Activated CD8-positive, alpha-beta memory T cell treated with anti-CD3 and anti-CD28 coated beads, Interleukin-2, amount 10 ng/mL, durations not matched to agents 7 days and 5 days (primary cell): ENCODE measurements around the gene ABCC1. TPM values are rescaled to one million over a fixed set of nuclear protein-coding genes. Genes with fewer than 3 reads are reported as not detected.
"Not testable (repeated sequence)": the region's sequence is repeated elsewhere in the genome, so short reads cannot be mapped to it uniquely, and the experiment has no call there.

Experiments
- ATAC-seq: fragments of 150-1000 bp; cut with Tn5 transposase; one replicate; pipeline ENCODE4 v1.10.0; 2021; ENCODE audit warnings: moderate library complexity
- CTCF ChIA-PET: fragments of 350-600 bp; sonication (Branson Sonifier 250); formaldehyde crosslinking; loops from one replicate; lab custom pipeline; 2021; ENCODE audit warnings: antibody characterized with exemption; lab: Charles Lee
- DNase-seq: peaks from one replicate; pipeline ENCODE4 v3.0.0-alpha.2; 2020
- H3K27ac Mint-ChIP-seq: one replicate; pipeline ENCODE4 v1.8.0; 2021; ENCODE audit warnings: mild to moderate bottlenecking, mixed read lengths
- H3K27me3 Mint-ChIP-seq: one replicate; pipeline ENCODE4 v1.8.0; 2021; ENCODE audit warnings: mixed read lengths
- H3K36me3 Mint-ChIP-seq: one replicate; pipeline ENCODE4 v1.8.0; 2021; ENCODE audit warnings: mild to moderate bottlenecking, mixed read lengths
- H3K4me1 Mint-ChIP-seq: one replicate; pipeline ENCODE4 v1.8.0; 2021; ENCODE audit warnings: mixed read lengths
- H3K4me3 Mint-ChIP-seq: one replicate; pipeline ENCODE4 v1.8.0; 2021; ENCODE audit warnings: mild to moderate bottlenecking, moderate library complexity, mixed read lengths
- H3K9me3 Mint-ChIP-seq: one replicate; pipeline ENCODE4 v1.8.0; 2022; ENCODE audit warnings: low read depth, mixed read lengths
- total RNA-seq, 2 experiments: library from RNA; stranded (reverse); gene quantifications; one replicate each; pipeline ENCODE4 v1.2.3, GENCODE V29; 2021

ABCC1 gene
- 10 to 100 TPM; 54.9 to 76.8 TPM for total RNA-seq

GRCh38 chr16:15949210-15950160 is at the start of gene ABCC1:
Gene ABCC1 (plus strand): TSS chr16:15949616. CDS start chr16:15949752, 136 bp downstream.
- Mint-ChIP-seq H3K36me3 (peaks cover 15% of the 10 kb centered on the region), H3K4me3 (peak within 1 kb of the TSS; percentile 91), H3K9me3 (no peaks in the 10 kb centered on the region), H3K27ac (peak within 1 kb of the TSS; percentile 97), H3K4me1 (peaks cover 40% of the 10 kb centered on the region), H3K27me3 (no peaks in the 10 kb centered on the region)
- DNase-seq: peak; percentile 67
- CTCF ChIA-PET: interaction anchor here (0.9 to 2.2 kb wide), 4 partner anchors 10 to 96 kb away, joined by 3 to 11 read pairs (median 4); partner anchors contain the start of gene CEP20
- peak; percentile 85 for ATAC-seq

GRCh38 chr16:15900357-15900756 is 49.1 kb upstream of the ABCC1 start:
- Mint-ChIP-seq H3K27me3 (no peaks in the 10 kb centered on the region), H3K36me3 (no peaks in the 10 kb centered on the region), H3K27ac (no peak overlapping the region), H3K4me1 (peaks cover 40% of the 10 kb centered on the region), H3K4me3 (no peak overlapping the region), H3K9me3 (no peaks in the 10 kb centered on the region)
- DNase-seq (no peak), ATAC-seq (no peak)
- CTCF ChIA-PET: interaction anchor here (0.8 to 1.2 kb wide), 3 partner anchors 12 to 50 kb away, joined by 3 read pairs; partner anchors contain the start of gene CEP20

DNA sequence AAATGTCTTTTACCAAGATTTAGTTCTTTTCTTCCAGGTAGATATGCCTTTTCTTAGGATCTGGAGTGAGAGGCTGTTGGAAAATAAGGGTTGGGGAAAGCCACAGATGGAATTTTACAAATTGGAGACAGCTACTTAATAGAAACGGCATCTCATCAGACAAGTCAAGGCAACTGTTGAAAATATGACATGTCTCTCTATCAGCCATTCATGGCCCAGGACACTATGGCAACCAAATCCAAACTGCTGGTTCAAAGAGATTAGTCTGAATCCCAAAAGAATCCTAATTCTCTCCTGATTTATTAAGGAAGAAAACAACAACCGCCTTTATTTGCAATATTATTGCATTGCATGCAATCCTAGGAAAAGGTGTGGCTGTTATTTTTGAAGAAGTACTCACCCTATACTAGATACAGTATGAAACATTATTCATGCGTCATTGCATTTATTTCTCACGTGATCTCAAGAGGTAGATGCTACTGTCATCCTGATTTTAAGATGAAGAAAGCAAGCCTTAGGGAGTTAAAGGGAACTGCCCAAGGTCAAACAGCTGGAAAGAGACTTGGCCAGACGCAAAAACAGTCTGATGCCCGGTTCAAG is 48.4 kb upstream of the ABCC1 start:
- H3K27ac Mint-ChIP-seq: no peak overlapping the region
- H3K9me3 Mint-ChIP-seq: no peaks in the 10 kb centered on the region
- H3K27me3 Mint-ChIP-seq: no peaks in the 10 kb centered on the region
- CTCF ChIA-PET: interaction anchor here (0.8 to 1.2 kb wide), 2 partner anchors 13 to 49 kb away, joined by 3 read pairs; partner anchors contain the start of gene CEP20
- H3K4me3 Mint-ChIP-seq: no peak overlapping the region
- ATAC-seq (no peak), DNase-seq (no peak)
- peaks cover 35% of the 10 kb centered on the region for H3K4me1 Mint-ChIP-seq
- no peaks in the 10 kb centered on the region for H3K36me3 Mint-ChIP-seq

DNA sequence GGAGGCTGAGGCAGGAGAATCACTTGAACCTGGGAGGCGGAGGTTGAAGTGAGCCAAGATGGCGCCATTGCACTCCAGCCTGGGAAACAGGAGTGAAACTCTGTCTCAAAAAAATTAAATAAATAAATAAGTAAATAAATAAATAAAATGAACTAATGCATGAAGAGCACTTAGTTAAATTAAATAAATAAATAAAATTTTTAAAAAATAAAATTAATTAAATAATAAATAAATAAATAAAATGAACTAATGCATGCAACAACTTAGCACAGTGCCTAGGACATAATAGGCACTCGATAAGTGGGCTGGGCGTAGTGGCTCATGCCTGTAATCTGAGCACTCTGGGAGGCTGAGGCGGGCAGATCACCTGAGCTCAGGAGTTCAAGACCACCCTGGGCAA is 45.5 kb upstream of the ABCC1 start:
- Mint-ChIP-seq H3K4me3 (no peak overlapping the region), H3K9me3 (peaks cover 3% of the 10 kb centered on the region), H3K27ac (no peak overlapping the region), H3K36me3 (no peaks in the 10 kb centered on the region), H3K4me1 (peaks cover 17% of the 10 kb centered on the region), H3K27me3 (no peaks in the 10 kb centered on the region)
- DNase-seq (no peak), ATAC-seq (no peak)
- CTCF ChIA-PET: interaction anchor here (1.0 kb wide), 1 partner anchor 121 kb away, joined by 3 read pairs; no protein-coding TSS in a partner anchor

- Mint-ChIP-seq H3K27me3 (no peaks in the 10 kb centered on the region), H3K36me3 (peaks cover 2% of the 10 kb centered on the region), H3K4me3 (no peak overlapping the region), H3K9me3 (peaks cover 5% of the 10 kb centered on the region), H3K27ac (no peak overlapping the region), H3K4me1 (peaks cover 10% of the 10 kb centered on the region)
- DNase-seq (no peak), ATAC-seq (no peak)
- CTCF ChIA-PET: no interaction called here
Observed at GRCh38 chr16:15906439-15906838, 43.0 kb upstream of the ABCC1 start.

GRCh38 chr16:15907863-15908478 is 41.4 kb upstream of the ABCC1 start:
- no peak overlapping the region for H3K4me3 Mint-ChIP-seq
- DNase-seq (peak; percentile 56), ATAC-seq (peak; percentile 87)
- no peak overlapping the region for H3K27ac Mint-ChIP-seq
- CTCF ChIA-PET: no interaction called here
- peaks cover 5% of the 10 kb centered on the region for H3K9me3 Mint-ChIP-seq
- H3K36me3 Mint-ChIP-seq: peaks cover 2% of the 10 kb centered on the region
- no peaks in the 10 kb centered on the region for H3K27me3 Mint-ChIP-seq
- peaks cover 17% of the 10 kb centered on the region for H3K4me1 Mint-ChIP-seq

GRCh38 chr16:15911198-15911597 is 38.2 kb upstream of the ABCC1 start:
- no peaks in the 10 kb centered on the region for H3K27me3 Mint-ChIP-seq
- peaks cover 22% of the 10 kb centered on the region for H3K4me1 Mint-ChIP-seq
- CTCF ChIA-PET: no interaction called here
- peaks cover 4% of the 10 kb centered on the region for H3K9me3 Mint-ChIP-seq
- DNase-seq (no peak), ATAC-seq (no peak)
- no peak overlapping the region for H3K27ac Mint-ChIP-seq
- peaks cover 4% of the 10 kb centered on the region for H3K36me3 Mint-ChIP-seq
- no peak overlapping the region for H3K4me3 Mint-ChIP-seq

DNA sequence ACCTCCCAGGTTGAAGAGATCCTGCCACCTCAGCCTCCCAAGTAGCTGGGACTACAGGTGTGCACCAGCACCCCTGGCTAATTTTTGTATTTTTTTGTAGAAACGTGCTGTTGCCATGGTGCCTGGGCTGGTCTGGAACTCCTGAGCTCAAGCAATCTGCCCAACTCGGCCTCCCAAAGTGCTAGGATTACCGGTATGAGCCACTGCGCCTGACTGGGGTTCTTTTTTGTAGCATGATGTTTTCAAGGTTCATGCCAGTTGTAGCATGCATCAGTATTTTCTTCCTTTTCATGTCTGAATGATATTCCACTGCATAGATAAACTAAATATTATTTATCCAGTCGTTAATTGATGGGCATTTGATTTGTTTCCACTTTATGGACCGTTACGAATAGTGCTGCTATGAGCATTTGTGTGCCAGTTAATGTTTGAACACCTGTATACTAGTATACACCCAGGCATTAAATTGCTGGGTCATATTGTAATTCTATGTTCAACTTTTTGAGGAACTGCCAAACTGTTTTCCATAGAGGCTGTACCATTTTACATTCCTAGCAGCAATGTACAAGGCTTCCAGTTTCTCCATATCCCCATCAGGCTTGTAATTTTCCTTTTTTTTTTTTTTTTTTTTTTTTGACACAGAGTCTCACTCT is 36.2 kb upstream of the ABCC1 start:
- Mint-ChIP-seq H3K4me3 (peak overlapping the region; percentile 48), H3K27ac (peak overlapping the region; percentile 81), H3K36me3 (peaks cover 4% of the 10 kb centered on the region), H3K9me3 (peaks cover 2% of the 10 kb centered on the region), H3K27me3 (no peaks in the 10 kb centered on the region), H3K4me1 (peaks cover 17% of the 10 kb centered on the region)
- ATAC-seq: no peak
- DNase-seq: no peak
- CTCF ChIA-PET: no interaction called here

- no peak for DNase-seq
- Mint-ChIP-seq H3K27me3 (peaks cover 2% of the 10 kb centered on the region), H3K4me3 (no peak overlapping the region), H3K27ac (no peak overlapping the region), H3K36me3 (peaks cover 4% of the 10 kb centered on the region), H3K9me3 (peaks cover 2% of the 10 kb centered on the region), H3K4me1 (peaks cover 17% of the 10 kb centered on the region)
- ATAC-seq: no peak
- CTCF ChIA-PET: no interaction called here
Observed at GRCh38 chr16:15915555-15916081, 33.8 kb upstream of the ABCC1 start.

DNA sequence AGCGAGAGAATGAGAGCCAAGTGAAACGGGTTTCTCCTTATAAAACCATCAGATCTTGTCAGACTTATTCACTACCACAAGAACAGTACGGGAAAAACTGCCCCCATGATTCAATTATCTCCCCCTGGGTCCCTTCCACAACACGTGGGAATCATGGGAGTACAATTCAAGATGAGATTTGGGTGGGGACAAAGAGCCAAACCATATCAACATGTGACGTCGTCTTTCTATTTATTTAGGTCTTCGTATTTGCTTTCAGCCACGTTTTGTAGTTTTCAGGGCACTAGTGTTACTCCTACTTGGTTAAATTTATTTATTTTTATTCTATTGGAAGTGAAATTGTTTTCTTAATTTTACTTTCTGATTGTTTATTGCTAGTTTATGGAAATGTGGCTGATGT is 33.1 kb upstream of the ABCC1 start:
- no peak for ATAC-seq
- DNase-seq: no peak
- Mint-ChIP-seq H3K4me3 (no peak overlapping the region), H3K27me3 (peaks cover 5% of the 10 kb centered on the region), H3K27ac (no peak overlapping the region), H3K36me3 (peaks cover 3% of the 10 kb centered on the region), H3K9me3 (no peaks in the 10 kb centered on the region), H3K4me1 (peaks cover 14% of the 10 kb centered on the region)
- CTCF ChIA-PET: no interaction called here

DNA sequence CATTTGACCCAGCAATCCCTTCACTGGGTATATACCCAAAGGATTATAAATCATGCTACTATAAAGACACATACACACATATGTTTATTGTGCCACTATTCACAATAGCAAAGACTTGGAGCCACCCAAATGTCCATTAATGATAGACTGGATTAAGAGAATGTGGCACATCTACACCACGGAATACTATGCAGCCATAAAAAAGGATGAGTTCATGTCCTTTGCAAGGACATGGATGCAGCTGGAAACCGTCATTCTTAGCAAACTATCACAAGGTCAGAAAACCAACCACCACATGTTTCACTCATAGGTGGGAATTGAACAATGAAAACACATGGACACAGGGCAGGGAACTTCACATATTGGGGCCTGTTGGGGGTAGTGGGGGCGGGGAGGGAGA is 31.1 kb upstream of the ABCC1 start:
- H3K27me3 Mint-ChIP-seq, H3K36me3 Mint-ChIP-seq, DNase-seq, ATAC-seq, H3K27ac Mint-ChIP-seq, H3K4me1 Mint-ChIP-seq, CTCF ChIA-PET, H3K9me3 Mint-ChIP-seq, H3K4me3 Mint-ChIP-seq: not testable (repeated sequence)

- CTCF ChIA-PET: no interaction called here
- Mint-ChIP-seq H3K27ac (no peak overlapping the region), H3K36me3 (peaks cover 3% of the 10 kb centered on the region), H3K4me1 (peaks cover 1% of the 10 kb centered on the region), H3K4me3 (no peak overlapping the region), H3K27me3 (peaks cover 5% of the 10 kb centered on the region), H3K9me3 (no peaks in the 10 kb centered on the region)
- no peak for DNase-seq
- no peak for ATAC-seq
Observed at GRCh38 chr16:15919331-15919730, 30.1 kb upstream of the ABCC1 start.

DNA sequence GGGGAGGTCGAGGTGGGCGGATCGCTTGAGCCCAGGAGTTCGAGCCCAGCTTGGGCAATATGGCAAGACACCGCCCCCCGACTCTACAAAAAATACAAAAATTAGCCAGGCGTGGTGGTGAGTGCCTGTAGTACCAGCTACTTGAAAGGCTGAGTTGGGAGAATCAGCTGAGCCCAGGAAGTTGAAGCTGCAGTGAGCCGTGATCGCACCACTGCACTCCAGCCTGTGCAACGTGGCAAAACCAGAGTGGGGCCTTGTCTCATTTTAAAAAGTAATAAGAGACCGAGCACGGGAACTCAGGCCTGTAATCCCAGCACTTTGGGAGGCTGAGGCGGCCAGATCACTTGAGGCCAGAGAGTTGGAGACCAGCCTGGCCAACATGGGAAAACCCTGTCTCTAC is 24.4 kb upstream of the ABCC1 start:
- Mint-ChIP-seq H3K4me3 (no peak overlapping the region), H3K36me3 (no peaks in the 10 kb centered on the region), H3K9me3 (no peaks in the 10 kb centered on the region), H3K27ac (no peak overlapping the region), H3K4me1 (no peaks in the 10 kb centered on the region), H3K27me3 (peaks cover 5% of the 10 kb centered on the region)
- CTCF ChIA-PET: no interaction called here
- no peak for ATAC-seq
- DNase-seq: no peak
